GM21528 (cell line): Measurements from ENCODE around the gene KAZN.
"Not testable (repeated sequence)": the region's sequence is repeated elsewhere in the genome, so short reads cannot be mapped to it uniquely, and the experiment has no call there.

ENCODE experiments used
- ATAC-seq: cut with Tn5 transposase; IDR thresholded peaks from one replicate; pipeline ENCODE4 v1.9.1; 2021; ENCODE audit warnings: mild to moderate bottlenecking, moderate library complexity; ENCODE audit not compliant: unreplicated experiment, low FRiP score

KAZN gene

GRCh38 chr1:14598498-14599182 lies at the start of gene KAZN:
TSS of gene KAZN (plus strand) at chr1:14598685.
- ATAC-seq = no peak

GRCh38 chr1:14549897-14550620 lies 48.4 kb upstream of the KAZN start:
- no peak for ATAC-seq

- no peak for ATAC-seq
These were observed 47.1 kb upstream of the KAZN start for GRCh38 chr1:14551386-14551785.

- no peak for ATAC-seq
These were observed 46.1 kb upstream of the KAZN start for GRCh38 chr1:14552246-14552965.

- no peak for ATAC-seq
These were observed 44.8 kb upstream of the KAZN start for GRCh38 chr1:14553711-14554110.

- no peak for ATAC-seq
These were observed 43.4 kb upstream of the KAZN start for GRCh38 chr1:14555091-14555490.

- no peak for ATAC-seq
These were observed 37.3 kb upstream of the KAZN start for GRCh38 chr1:14561014-14561693.

GRCh38 chr1:14565090-14565489 lies 33.4 kb upstream of the KAZN start:
- ATAC-seq = no peak

GRCh38 chr1:14567056-14567455 lies 31.4 kb upstream of the KAZN start:
- no peak for ATAC-seq

- ATAC-seq = no peak
These were observed 30.6 kb upstream of the KAZN start for GRCh38 chr1:14567903-14568302.

- ATAC-seq = no peak
These were observed 29.6 kb upstream of the KAZN start for GRCh38 chr1:14568716-14569355.

GRCh38 chr1:14570514-14570913 lies 28.0 kb upstream of the KAZN start:
- ATAC-seq = no peak

- no peak for ATAC-seq
These were observed 26.4 kb upstream of the KAZN start for GRCh38 chr1:14571810-14572767.

- ATAC-seq = no peak
These were observed 25.6 kb upstream of the KAZN start for GRCh38 chr1:14572861-14573260.

- no peak for ATAC-seq
These were observed 22.3 kb upstream of the KAZN start for GRCh38 chr1:14576155-14576554.

GRCh38 chr1:14577261-14577660 lies 21.2 kb upstream of the KAZN start:
- ATAC-seq = no peak

- no peak for ATAC-seq
These were observed 20.3 kb upstream of the KAZN start for GRCh38 chr1:14578156-14578555.

GRCh38 chr1:14580295-14580694 lies 18.2 kb upstream of the KAZN start:
- ATAC-seq = not testable (repeated sequence)

GRCh38 chr1:14580986-14581385 lies 17.5 kb upstream of the KAZN start:
- ATAC-seq = no peak
